ENCODE results near the gene BCAT1.
"Not testable (repeated sequence)": the region's sequence is repeated elsewhere in the genome, so short reads cannot be mapped to it uniquely, and the experiment has no call there.

Gene BCAT1

DNA sequence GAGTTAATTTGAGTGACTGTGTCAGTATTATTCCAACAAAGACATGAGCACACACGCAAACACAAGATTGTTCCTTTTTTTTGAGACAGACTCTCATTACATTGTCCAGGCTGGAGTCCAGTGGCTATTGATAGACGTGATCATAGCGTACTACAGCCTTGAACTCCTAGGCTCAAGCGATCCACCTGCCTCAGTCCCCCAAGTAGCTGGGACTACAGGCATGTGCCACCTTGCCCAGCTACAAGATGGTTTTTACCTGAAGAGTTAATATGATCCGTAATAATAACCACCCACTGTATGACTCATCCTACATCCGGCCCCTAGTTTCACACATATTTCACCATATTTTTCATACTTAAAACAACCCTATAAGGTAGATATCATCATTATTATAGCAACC lies 26.8 kb downstream of the BCAT1 start:
- no peak for DNase-seq

DNA sequence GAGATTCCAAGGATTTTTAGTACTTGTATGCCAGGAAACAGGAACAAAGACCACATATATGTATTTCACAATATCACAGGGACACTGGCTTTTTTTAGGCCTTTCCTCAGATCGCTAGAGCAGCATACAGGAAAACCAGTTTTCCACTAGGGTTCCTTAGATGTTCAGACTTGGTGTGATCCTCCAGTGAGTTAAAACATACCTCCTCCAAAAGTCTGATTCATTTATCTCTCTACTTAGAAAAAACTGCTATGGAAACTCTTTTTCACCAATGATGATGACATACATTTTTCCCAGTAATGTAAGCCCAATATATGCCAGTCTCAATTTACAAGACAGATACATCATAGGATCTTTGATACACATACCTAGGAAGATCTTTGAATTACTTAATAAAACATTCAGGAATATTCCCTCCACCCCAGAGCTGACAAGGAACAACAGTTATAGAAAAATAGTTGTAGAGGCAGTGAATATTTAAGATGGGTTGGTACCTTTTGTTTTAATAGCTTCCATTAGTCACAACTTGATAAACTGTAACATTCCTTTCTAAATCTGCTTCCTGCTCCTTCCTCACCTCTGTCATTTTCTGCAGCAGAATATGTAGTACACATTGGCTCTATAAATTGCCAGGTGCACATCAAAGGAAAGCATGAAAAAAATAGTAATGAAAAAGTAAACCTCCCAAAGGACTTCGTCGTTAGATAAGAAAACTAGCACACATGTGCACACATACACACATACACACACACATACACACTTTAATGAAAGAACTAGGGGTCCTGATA lies 27.5 kb downstream of the BCAT1 start:
- no peak for DNase-seq

DNA sequence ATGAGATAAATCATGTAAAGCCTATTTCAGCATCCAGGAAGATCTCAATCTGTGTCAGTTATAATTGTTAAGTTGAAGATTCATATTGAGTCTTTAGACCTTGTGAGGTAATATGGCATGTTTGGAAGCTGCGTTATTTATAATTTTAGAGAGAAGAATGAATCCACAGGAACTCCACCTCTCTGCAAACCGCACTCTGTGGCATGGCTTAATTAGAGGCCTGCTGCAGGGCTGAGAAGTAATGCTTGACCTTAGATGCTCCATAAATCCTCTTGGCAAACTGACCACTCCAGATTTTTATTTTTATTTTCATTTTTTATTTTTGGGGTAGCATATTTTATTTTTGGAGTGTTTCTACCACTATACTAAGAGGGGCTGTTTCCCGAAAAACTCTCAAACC lies 28.8 kb downstream of the BCAT1 start:
- DNase-seq, result no peak

DNA sequence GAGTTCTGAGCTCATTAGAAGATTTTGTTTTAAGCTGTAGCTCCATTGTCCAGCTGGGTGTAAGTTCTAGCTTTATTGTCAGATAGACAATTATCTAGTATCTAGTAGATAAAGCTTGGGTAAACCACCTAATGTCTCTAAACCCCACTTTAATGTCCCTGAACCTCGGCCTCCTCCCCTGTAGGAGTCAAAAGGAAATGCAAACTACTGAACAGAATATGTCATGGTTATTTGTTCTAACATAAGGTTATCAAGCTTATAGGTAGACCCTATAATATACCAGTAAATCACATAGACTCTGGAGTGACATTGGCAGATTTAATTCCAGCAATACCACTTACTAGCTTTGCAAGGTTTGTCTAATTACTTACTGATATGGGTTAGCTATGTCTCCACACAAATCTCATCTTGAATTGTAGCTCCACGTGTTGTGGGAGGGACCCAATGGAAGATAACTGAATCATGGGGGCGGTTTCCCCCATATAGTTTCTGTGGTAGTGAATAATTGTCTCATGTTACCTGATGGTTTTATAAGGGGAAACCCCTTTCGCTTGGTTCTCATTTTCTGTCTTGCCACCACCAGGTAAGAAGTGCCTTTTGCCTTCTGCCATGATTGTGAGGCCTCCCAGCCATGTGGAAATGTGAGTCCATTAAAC lies 29.4 kb downstream of the BCAT1 start:
- no peak for DNase-seq

DNA sequence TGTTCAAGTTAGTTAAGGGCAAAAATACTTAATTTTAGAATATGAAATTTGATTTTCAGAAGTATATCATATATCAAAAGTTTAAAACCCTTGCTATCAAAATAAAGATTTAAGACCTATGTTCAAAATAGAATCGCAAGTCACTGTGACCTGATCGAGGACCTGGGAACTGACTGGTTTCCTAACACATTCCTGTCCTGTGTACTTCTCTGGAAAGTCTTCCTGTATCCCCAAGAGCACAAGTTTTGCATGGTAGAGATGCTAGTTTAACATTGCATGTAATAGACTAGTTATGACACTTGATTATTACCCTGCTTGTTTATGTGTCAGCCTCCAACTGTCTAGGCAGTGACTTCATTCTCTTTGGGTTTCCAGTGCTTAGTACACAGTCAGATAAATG lies 30.3 kb downstream of the BCAT1 start:
- DNase-seq, result no peak

DNA sequence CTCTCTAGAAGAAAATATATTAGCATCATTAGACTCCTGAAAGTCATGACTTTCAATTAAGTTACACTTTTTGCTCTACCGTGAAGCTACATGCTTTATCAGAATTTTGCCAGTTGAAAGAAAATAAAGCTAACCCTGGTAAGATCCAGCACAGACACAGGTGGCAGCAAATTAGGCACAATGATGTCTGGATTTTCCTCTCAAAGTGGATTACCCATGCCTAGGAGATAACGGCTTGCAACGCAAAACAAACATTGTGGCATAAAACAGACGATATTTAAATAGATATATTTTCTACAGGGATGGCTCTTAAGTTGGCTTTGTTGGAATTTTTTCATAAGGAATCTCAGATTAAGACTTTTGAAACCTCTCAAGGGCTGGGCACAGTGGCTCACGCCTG lies 33.4 kb downstream of the BCAT1 start:
- no peak for DNase-seq

DNA sequence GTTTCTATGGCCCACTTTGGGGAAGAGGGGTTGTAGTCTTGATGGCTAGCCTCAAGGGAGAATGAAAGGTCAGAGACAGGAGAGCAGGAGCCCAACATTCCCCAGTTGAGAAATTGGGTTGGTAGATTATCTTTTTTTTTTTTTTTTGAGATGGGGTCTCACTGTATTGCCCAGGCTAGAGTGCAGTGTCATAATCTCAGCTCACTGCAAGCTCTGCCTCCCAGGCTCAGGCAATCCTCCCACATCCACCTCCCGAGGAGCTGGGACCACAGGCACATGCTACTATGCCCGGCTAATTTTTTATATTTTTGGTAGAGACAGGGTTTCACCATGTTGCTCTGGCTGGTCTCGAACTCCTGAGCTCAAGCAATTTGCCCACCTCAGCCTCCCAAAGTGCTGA lies 34.9 kb downstream of the BCAT1 start:
- no peak for DNase-seq

DNA sequence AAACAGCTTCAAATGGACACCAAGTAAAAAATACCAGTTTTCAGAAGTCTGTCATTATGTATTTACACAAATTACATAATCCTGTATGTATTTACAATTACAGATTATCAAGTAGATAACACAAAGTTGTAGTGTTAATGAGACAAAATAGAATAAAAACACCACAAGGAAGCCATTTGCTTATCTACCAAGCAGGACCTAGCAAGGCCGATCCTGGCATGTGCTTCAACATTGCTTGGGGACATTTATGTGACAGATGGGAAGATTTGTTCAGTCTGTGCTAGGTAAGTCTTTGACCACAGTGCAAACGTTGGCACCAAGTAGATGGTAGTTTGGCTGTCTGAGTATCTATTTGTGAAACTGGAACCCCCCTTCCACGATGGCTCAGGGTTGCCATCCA lies 35.8 kb downstream of the BCAT1 start:
- no peak for DNase-seq

DNA sequence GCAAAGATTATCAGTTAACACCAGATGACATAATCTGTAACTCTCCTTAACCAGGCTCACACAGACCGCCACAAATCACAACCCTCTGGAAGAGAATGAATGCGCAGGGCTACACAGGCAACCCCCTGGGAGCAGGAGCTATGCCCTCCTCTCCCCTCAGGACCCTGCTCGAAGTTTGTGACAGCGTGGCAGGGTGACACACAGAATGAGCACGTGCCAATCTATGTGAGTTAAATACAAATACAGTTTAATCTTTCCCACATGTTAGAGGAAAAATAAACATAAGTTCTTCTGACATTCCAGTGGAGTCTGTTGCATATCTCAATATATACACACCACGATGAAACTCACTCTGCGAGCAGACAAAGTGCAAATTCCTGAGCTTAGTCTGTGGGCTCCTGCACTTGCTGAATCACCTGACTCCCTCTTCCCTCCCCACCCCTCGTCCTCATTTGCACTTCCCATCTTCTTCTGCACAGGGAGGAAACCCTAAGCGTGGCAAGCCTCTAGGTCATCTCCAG lies 37.6 kb downstream of the BCAT1 start:
- DNase-seq, result no peak

DNA sequence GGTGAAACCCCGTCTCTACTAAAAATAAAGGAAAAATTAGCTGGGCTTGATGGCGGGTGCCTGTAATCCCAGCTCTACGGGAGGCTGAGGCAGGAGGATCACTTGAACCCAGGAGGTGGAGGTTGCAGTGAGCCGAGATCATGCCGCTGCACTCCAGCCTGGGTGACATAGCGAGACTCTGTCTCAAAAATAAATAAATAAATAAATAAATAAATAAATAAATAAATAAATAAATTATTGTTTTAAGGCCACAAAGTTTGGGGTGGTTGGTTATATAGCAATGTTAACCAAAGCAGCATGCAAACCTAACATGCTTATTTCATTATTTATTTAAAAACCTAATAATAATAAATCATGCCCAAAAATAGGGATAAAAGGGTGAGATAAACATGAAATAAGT lies 38.7 kb downstream of the BCAT1 start:
- not testable (repeated sequence) for DNase-seq

DNA sequence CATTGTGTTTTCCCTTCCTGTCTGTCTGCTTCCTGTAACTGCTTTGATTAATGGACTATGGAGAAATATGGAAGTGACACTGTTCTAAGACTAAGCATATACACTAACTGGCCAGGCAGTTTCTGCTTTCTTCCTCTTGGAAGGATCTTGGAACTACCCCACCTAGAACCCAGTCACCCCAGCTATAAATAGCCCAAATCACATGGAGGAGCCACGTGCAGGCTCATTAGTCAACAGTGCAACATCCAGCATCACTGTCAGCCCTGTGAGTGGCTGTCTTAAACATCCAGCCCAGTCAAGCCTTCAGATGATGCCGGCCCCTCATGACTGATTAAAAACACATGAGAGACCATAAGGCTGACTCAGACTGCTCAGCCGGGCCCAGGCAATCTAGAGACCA lies 39.2 kb downstream of the BCAT1 start:
- no peak for DNase-seq

DNA sequence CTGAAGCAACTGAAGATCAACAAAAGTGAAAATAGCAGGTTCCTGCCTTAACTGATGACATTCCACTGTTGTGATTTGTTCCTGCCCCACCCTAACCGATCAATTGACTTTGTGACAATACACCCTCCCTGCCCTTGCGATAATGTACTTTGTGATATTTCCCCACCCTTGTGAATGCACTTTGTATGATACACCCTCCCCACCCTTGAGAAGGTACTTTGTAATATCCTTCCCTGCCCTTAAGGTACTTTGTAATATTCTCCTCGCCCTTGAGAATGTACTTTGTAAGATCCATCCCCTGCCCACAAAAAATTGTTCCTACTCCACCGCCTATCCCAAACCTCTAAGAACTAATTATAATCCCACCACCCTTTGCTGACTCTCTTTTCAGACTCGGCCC lies 41.4 kb downstream of the BCAT1 start:
- DNase-seq, result no peak

DNA sequence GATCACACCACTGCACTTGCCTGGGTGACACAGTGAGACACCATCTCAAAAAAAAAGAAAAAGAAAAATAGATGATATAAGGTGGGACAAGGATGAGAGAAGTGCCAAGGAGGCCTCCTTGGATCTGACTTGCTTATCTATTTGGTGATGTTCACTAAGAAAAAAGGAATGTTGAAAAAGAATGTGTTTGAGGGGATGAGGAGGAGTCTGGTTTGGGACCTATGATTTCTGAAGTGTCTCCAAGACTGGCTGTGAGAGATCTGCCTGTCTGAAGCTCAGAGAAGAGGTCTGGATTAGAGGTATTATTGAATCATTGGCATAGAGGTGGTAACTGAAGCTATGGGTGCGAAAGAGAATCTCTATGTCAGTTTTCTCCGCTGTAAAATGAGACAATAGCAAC lies 42.8 kb downstream of the BCAT1 start:
- DNase-seq, result no peak

DNA sequence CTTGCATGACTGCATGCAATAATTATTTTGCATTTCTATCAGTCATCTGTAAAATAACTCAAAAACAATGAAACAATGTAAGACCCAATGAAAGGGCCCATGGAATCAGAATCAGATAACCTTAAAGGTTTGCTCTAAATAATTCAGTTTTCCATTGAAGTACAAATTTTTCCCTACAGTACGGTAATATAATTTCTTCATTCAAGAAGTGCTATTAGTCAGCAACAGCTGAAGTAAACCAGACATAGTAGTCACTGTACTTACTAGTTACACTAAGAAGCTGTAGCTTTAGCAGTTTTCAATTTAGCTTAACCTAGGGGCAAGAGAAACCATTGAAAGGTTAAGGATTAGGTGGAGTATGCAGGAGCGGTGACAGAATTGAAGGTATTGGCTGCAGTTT lies 43.5 kb downstream of the BCAT1 start:
- no peak for DNase-seq

DNA sequence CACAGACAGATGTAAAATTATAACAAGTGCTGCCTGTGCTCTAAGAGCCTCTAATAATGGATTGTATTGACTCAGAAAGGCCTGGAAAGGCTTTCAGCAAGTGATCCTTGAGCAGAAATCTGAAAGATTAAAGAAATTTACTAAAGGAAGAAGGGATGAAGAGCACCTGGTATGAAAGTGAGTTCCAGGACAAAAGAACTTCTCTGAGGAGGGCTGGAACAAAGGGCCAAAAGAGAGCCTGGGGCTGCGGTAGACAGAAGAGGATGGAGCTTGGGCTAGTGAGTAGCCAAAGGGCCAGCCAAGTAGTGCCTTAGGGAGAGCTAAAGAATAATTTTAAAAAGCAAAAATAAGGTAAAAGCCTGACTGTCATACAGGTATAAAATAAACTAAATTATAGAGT lies 44.0 kb downstream of the BCAT1 start:
- DNase-seq, result no peak

DNA sequence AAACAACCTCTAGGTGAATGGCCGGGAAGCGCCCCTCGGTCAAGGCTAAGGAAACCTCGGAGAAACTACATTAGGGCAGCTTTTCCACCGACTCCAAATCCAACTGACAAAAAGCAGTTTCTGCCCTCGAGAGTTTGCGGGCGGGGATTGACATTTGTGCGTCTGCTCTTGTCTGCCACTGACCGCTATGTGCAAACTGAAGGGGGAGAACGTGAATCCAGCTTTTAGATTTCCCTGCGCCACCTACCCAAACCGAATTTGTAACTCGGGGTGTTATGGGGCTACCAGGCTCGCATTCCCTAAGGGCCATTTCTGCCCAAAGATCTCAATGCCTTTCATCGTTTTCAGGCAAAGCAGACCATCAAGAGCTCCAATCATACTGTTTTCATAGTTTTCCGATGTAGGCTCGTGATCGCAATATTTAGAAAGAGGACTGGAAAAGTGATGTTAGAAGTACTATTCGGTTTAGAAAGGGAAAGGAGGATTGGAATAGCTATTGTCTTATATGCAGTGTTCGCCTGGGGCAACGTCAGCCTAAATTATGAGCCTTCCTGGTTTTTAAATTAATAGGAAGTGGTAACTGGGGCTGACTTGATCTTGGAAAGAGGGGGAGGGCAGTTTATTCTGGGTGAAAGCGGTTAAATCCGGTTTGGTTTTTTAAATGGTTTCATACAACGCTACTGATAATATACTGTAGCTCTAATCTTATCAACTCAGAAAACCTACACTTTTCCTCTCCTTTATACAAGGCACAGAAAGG lies 45.4 kb downstream of the BCAT1 start:
- DNase-seq, result no peak

DNA sequence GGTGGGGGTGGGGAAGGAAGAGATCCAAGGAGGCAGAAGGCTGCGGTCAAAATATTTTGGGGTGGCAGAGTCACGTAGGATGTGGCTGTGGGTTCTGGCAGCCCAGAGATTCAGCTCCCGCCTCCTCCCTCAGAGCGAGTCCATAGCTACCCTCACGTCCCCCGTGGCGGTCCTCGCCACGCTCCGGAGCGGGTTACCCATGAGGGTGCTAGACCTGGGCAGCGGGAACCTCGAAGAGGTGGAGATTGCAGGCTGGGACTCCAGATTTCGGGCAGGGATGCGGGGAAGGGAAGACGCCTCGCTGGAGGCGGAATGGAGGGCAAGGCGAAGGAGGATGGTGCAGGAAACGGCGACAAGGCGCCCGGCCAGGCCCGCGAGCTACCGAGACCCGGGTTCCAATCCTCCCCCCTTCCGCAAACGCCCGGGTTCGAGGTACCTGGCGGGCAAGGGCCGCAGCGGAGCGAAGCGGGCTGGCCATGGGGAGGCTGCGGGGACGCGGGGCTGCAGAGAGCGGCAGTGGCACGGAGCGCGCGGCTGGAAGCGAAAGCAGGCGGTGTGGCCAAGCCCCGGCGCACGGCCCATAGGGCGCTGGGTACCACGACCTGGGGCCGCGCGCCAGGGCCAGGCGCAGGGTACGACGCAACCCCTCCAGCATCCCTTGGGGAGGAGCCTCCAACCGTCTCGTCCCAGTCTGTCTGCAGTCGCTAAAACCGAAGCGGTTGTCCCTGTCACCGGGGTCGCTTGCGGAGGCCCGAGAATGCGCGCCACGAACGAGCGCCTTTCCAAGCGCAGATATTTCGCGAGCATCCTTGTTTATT lies 46.2 kb downstream of the BCAT1 start:
- DNase-seq, result no peak

DNA sequence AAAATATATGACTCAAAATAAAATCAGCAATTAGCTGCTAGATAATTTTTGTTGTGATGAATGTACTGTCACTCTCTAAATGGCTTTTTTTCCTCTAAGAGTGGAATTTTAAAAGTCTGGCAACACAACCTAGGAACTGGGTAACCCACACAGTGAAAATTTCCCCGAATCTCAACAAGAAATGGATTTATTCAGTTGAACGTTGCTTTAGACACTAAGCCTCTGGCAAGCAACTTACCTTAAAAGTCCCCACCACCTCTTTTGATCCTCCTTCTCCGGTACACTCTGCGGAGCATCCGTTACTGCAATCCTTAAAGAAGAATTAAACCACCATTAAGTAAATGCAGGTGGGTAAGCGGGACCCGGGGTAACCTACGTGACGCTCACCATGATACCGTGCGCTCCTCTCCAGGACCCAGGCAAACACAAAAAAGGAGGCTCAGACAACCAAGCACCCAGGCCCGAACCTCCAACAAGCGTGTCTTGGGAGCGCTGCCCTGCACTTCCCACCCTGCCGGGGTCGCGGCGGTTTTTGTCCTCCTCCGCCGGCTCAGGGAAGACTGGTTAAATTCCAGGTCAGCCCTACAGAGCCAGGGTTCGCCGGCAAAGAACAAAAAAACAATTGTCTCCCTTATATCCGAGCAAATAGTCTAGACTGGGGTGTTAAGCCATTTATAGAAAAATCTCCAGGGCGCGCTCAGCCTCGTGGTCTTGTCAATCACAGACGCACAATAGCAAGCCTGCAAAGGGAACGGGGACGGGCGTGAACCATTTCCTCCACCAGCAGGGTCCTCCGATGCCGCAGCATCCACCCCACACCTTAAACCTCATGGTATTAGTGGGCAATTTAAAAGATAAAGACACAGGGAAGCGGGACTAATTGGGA lies 47.1 kb downstream of the BCAT1 start:
- no peak for DNase-seq

DNA sequence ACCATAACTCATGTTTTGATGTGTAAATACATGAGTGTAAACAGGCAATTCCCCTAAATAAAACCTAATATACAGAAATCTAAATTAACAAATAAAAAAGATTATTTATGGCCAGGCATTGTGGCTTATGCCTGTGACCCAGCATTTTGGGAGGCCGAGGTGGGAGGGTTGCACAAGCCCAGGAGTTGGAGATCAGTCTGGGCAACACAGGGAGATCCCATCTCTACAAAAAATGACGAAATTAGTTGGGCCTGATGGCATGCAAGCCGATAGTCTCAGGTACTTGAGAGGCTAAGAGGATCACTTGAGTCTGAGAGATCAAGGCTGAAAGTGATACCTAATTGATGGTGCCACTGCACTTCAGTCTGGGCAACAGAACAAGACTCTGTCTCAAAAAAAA lies 48.7 kb downstream of the BCAT1 start:
- no peak for DNase-seq

DNA sequence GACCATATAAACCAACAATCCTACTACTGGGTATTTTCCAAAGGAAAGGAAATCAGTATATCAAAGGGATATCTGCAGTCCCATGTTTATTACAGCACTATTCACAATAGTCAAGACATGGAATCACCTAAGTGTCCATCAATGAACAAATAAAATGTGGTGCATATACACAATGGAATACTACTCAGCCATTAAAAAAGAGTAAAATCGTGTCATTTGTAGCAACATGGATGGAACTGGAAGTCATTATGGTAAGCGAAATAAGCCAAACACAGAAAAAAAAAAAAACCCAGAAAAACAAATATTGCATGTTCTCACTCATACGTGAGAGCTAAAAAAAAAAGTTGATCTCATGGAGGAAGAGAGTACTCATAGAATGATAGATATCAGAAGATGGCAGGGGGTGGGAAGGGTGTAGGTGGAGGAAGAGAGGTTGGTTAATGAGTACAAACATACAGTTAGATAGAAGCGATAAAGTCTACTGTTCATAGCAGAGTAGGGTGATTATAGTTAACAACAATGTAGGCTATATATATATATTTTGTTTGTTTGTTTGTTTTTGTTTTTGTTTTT lies 49.3 kb downstream of the BCAT1 start:
- DNase-seq, result no peak

DNA sequence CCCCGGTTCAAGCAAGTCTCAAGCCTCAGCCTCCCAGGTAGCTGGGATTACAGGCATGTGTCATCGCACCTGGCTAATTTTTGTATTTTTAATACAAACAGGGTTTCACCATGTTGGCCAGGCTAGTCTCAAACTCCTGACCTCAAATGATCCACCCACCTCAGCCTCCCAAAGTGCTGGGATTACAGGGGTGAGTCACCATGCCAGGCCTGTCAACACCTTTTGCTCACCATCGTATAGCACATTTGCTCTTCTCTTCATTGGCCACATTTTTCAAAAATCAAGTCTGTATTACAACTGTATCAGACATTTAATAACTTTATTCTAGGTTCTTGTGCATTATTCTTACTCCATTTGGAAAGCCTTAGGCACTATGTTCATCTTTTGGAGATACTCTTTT lies 50.3 kb downstream of the BCAT1 start:
- DNase-seq, result no peak

DNA sequence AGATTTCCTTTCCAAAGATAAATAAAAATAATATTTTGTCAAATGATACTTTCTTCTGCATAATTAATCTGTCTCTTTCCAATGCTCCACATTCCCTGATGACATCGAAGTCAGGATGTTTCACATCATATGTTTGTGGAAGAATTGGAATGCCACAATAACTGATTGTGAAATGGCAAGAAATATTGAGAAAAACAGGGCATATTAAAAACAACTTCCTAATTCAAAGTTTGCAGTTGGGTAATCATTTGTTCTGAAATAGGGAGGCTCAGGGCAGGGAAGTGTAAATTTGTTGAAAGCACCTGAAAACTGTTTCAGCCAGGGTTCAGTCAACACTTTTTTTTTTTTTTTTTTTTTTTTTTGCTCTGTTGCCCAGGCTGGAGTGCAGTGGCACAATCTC lies 50.7 kb downstream of the BCAT1 start:
- no peak for DNase-seq

All from CD4-positive, alpha-beta T cell treated with Interleukin-17A for 4 hours (primary cell).